PFSK-1 (cell line): Measurements from ENCODE around the gene SGSH.
A peak's percentile ranks its signal among the peaks of the same experiment; 100 is the strongest.

Experiments used
- FOXP2 ChIP-seq: optimal IDR thresholded peaks from 2 replicates; pipeline ENCODE3; 2011; ENCODE audit warnings: borderline replicate concordance, control low read depth, inconsistent platforms; ENCODE audit not compliant: insufficient read depth; ENCODE audit errors: extremely low read length, extremely low read depth
- POLR2AphosphoS5 ChIP-seq: IDR thresholded peaks from 2 replicates; pipeline ENCODE4 v1.6.1; 2012; ENCODE audit warnings: low read depth, mild to moderate bottlenecking, control low read depth, low read length, moderate library complexity
- SIN3A ChIP-seq: IDR thresholded peaks from 2 replicates; pipeline ENCODE4 v1.6.1; 2012; ENCODE audit warnings: mild to moderate bottlenecking, low read length, moderate library complexity, borderline replicate concordance; ENCODE audit not compliant: insufficient read depth
- TAF1 ChIP-seq: IDR thresholded peaks from 2 replicates; pipeline ENCODE4 v1.6.1; 2012; ENCODE audit warnings: low read length, control low read depth, borderline replicate concordance; ENCODE audit not compliant: insufficient read depth
- TF ChIP-seq, protein P1 (sequence below), 2 experiments: IDR thresholded peaks; 2 replicates each; pipeline versions ENCODE4 v1.6.1 to v1.8.0; 2011 to 2012; ENCODE audit warnings: low read depth in 2 of 2, low read length in 2 of 2, control low read depth in 1 of 2, inconsistent platforms in 1 of 2, mild to moderate bottlenecking in 1 of 2, moderate library complexity in 1 of 2; ENCODE audit not compliant: insufficient read depth in 1 of 2

SGSH gene

DNA sequence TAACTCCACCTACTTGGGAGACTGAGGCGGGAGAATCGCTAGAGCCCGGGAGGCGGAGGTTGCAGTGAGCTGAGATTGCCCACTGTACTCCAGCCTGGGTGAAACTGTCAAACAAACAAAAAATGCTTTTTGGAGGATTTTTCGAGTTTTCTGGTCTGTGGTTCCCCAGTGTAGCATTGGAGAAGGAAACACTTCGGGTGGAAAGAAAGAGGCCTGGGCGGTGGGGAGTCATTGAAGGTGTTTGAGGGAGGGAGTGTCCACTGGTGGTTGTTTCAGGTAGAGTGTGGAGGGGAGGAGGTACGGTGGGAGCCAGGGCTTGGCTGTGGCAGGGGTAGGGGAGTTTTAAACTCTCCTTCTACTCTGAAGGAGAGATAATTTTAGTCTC lies 41.8 kb upstream of the SGSH start:
- TF ChIP-seq FOXP2 (no peak), SIN3A (0 out of 2 replicates have a peak, but pooled peaks have one; percentile 3)

DNA sequence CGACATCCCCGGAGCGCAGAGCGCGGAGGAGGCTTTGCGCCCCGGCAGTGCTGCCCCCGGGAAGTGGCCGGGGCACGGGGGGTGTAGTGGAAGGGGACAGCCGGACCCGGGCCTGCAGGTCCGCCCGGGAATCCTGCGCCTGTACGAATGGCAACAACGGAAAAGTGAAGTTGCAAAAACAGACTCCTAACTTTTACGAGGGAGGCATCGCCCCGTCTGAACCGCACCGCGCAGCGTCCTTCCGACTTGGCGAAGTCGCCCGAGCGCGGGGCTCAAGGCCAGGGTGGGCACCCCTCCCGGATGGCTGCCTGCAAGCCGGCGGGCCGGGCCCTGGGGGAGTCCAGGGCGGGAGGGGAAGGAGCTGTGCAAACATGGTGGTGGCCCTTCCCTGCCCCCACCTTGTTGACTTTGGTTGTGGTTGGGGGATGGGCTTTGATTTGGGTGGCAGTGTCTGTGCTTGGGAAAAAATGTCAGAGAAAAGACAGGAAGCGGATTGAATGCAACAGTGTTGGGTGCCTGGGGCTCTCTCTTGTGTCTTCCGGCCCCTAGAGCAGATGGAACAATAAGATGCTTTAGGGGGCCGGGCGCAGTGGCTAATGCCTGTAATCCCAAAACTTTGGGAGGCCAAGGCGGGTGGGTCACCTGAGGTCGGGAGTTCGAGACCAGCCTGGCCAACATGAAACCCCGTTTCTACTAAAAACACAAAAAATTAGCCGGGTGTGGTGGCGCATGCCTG lies 41.2 kb upstream of the SGSH start:
- TF ChIP-seq, protein P1, sequence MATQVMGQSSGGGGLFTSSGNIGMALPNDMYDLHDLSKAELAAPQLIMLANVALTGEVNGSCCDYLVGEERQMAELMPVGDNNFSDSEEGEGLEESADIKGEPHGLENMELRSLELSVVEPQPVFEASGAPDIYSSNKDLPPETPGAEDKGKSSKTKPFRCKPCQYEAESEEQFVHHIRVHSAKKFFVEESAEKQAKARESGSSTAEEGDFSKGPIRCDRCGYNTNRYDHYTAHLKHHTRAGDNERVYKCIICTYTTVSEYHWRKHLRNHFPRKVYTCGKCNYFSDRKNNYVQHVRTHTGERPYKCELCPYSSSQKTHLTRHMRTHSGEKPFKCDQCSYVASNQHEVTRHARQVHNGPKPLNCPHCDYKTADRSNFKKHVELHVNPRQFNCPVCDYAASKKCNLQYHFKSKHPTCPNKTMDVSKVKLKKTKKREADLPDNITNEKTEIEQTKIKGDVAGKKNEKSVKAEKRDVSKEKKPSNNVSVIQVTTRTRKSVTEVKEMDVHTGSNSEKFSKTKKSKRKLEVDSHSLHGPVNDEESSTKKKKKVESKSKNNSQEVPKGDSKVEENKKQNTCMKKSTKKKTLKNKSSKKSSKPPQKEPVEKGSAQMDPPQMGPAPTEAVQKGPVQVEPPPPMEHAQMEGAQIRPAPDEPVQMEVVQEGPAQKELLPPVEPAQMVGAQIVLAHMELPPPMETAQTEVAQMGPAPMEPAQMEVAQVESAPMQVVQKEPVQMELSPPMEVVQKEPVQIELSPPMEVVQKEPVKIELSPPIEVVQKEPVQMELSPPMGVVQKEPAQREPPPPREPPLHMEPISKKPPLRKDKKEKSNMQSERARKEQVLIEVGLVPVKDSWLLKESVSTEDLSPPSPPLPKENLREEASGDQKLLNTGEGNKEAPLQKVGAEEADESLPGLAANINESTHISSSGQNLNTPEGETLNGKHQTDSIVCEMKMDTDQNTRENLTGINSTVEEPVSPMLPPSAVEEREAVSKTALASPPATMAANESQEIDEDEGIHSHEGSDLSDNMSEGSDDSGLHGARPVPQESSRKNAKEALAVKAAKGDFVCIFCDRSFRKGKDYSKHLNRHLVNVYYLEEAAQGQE (IDR thresholded peaks at IDR 0.05; ENCODE audit: insufficient read depth in 1 of 2, low read depth in 2 of 2, low read length in 2 of 2) = 0 out of 4 replicates have a peak, but pooled peaks of 1 of the 2 experiments have one; percentile 38
- TF ChIP-seq SIN3A (0 out of 2 replicates have a peak, but pooled peaks have one; percentile 73), FOXP2 (peak; percentile 95), TAF1 (peak; percentile 49; the same call in 1 of the 2 replicates), POLR2AphosphoS5 (peak; percentile 56; the same call in 1 of the 2 replicates)

DNA sequence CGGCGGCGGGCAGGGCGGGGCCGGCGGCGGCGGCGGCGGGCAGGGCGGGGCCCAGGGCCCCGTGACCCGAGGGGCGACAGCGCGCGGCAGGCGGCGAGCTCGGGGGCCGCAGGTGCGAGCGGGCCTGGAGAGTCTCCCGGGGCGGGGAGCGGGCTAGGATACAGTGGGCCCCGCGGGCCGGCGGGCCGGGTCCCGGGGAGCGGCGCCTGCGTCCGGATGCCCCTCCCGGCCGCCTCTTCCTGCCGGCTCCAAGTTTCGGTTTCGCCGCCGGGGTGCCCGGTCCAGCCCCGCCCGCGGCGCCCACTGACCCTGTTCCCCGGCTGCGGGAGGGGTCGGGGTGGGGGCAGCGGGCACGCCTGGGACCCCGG lies 40.6 kb upstream of the SGSH start, which contains the start of gene RNF213:
TSS of gene RNF213 (plus strand) at position 62 of the 368 bp plus-strand sequence. CDS start 2,830 bp downstream, outside the sequence.
- no peak for TF ChIP-seq FOXP2
- TF ChIP-seq TAF1 = no peak
- TF ChIP-seq, protein P1 (IDR thresholded peaks at IDR 0.05; ENCODE audit: insufficient read depth in 1 of 2, low read depth in 2 of 2, low read length in 2 of 2) = no peak
- no peak for TF ChIP-seq SIN3A
- TF ChIP-seq POLR2AphosphoS5 = no peak

DNA sequence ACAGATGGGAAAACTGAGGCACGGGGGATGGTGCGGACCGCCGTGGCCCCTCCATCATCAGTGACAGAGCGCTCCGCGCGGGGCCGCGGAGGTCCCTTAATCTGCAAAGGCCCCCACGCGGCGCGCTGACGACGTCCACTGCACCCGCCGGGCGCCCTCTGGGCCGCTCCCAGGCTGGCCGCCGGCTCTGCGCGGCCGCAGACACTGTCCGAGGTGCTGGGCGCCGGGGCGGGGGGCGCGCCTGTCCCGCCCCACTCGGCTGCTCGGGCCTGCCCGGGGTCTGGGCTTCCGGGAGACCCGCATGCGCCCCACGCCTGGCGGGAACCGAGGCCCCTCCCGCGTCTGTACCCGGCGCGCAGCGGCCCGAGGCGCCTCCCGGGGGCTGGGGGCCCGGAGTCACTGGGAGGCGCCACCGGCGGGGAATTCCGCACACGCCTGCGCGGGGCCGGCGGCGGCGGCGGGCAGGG lies 40.0 kb upstream of the SGSH start:
- TF ChIP-seq, protein P1 (IDR thresholded peaks at IDR 0.05; ENCODE audit: insufficient read depth in 1 of 2, low read depth in 2 of 2, low read length in 2 of 2) = peak; percentile 81 to 91
- TF ChIP-seq TAF1 = no peak
- TF ChIP-seq SIN3A = no peak
- TF ChIP-seq FOXP2 = no peak
- no peak for TF ChIP-seq POLR2AphosphoS5

DNA sequence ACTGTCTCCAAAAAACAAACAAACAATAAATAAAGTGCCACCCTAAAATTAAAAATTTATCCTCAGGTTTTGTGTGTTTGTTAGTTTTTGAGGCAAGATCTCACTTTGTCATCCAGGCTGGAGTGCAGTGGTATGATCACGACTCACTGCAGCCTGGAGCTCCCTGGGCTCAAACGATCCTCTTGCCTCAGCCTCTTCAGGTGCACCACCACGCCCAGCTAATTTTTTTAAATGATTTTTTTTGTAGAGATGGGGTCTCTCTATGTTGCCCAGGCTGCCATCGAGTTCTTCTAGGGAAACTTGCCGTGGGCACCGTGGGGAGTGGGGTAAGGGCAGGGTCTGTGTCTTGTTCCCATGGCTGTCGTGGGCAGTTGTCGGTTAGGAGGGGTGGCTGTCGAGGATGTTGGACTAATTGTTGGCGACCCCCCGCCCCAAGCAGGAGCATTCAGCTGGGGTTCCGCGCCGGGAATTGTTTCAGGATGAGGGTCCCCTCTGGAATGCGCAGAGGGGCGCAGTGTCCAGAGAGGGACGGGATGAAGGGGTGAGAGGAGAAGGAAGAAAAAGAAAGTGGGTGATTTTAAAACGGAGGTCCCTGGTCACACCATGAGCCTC lies 39.4 kb upstream of the SGSH start:
- TF ChIP-seq, protein P1 (IDR thresholded peaks at IDR 0.05; ENCODE audit: insufficient read depth in 1 of 2, low read depth in 2 of 2, low read length in 2 of 2) = no peak
- no peak for TF ChIP-seq SIN3A
- TF ChIP-seq TAF1 = no peak
- TF ChIP-seq FOXP2 = no peak
- no peak for TF ChIP-seq POLR2AphosphoS5
